Measurements from ENCODE around the gene ACTL7B. TPM values are rescaled to one million over a fixed set of nuclear protein-coding genes. Genes with fewer than 3 reads are reported as not detected.

ACTL7B gene
- total and polyA plus RNA-seq, 7 donors = 0.27 TPM; not detected in 6

GRCh38 chr9:108882052-108882888, 26.5 kb upstream of the ACTL7B start:
- Histone ChIP-seq H3K4me1 (peaks cover 0 to 8% (median 2%) of the 10 kb centered on the region in 4 donors), H3K27ac (no peak overlapping the region), H3K9me3 (no peaks in the 10 kb centered on the region), H3K27me3 (no peaks in the 10 kb centered on the region), H3K36me3 (peaks cover 14 to 70% (median 32%) of the 10 kb centered on the region in 4 donors), H3K4me3 (no peak overlapping the region)
- DNase-seq = no peak
- TF ChIP-seq POLR2A (IDR thresholded peaks at IDR 0.05) (no peak), POLR2AphosphoS5 (IDR thresholded peaks at IDR 0.05) (no peak), EP300 (IDR thresholded peaks at IDR 0.05) (no peak)
- TF ChIP-seq, protein P1, sequence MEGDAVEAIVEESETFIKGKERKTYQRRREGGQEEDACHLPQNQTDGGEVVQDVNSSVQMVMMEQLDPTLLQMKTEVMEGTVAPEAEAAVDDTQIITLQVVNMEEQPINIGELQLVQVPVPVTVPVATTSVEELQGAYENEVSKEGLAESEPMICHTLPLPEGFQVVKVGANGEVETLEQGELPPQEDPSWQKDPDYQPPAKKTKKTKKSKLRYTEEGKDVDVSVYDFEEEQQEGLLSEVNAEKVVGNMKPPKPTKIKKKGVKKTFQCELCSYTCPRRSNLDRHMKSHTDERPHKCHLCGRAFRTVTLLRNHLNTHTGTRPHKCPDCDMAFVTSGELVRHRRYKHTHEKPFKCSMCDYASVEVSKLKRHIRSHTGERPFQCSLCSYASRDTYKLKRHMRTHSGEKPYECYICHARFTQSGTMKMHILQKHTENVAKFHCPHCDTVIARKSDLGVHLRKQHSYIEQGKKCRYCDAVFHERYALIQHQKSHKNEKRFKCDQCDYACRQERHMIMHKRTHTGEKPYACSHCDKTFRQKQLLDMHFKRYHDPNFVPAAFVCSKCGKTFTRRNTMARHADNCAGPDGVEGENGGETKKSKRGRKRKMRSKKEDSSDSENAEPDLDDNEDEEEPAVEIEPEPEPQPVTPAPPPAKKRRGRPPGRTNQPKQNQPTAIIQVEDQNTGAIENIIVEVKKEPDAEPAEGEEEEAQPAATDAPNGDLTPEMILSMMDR (IDR thresholded peaks at IDR 0.05) = no peak
- 97% methylated on average over 6 of the region's 6 CpGs for WGBS, 2 donors
- intact Hi-C loops (cut with DNase I) = no loop called here

DNA sequence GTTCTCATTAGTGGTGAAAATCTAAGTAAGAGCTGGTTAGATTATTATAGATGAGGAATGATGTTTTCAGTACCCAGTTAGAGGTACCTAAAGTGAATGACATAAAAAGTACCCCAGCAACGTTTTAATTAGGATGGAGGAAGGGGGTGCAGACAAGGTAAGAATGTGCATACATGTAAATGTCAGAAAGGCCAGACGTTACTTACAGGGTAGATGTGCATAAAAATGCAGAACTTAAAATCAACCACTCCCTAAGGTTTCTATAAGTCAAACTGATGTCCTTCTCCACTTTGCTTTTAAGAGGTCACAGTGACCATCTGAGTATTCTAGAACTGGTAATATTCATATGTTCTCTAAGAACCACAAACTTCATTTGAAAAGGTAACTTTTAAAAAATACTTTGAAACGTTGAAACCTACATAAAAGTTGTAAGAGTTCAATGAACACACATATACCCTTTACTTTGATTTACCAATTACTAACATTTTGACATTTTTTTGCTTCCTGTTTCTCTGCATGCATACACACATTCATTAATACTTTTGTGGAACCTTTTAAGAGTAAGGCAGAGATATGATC, 25.0 kb upstream of the ACTL7B start:
- no peaks in the 10 kb centered on the region for H3K9me3 ChIP-seq
- intact Hi-C loops (cut with DNase I) = no loop called here
- no peaks in the 10 kb centered on the region for H3K27me3 ChIP-seq
- no peak for TF ChIP-seq POLR2AphosphoS5 (IDR thresholded peaks at IDR 0.05)
- TF ChIP-seq, protein P1 (IDR thresholded peaks at IDR 0.05) = no peak
- no peak for TF ChIP-seq POLR2A (IDR thresholded peaks at IDR 0.05)
- no peak for TF ChIP-seq EP300 (IDR thresholded peaks at IDR 0.05)
- no peak overlapping the region for H3K27ac ChIP-seq
- 75 to 78% methylated on average over 3 of the region's 3 CpGs for WGBS, 2 donors
- H3K36me3 ChIP-seq = peaks cover 14 to 74% (median 39%) of the 10 kb centered on the region in 4 donors
- DNase-seq = no peak
- peaks cover 0 to 3% (median under 1%) of the 10 kb centered on the region in 4 donors for H3K4me1 ChIP-seq
- H3K4me3 ChIP-seq = no peak overlapping the region

GRCh38 chr9:108877524-108877923, 21.7 kb upstream of the ACTL7B start:
- Histone ChIP-seq H3K36me3 (peaks cover 14 to 96% (median 50%) of the 10 kb centered on the region in 4 donors), H3K4me3 (no peak overlapping the region), H3K27ac (no peak overlapping the region), H3K27me3 (no peaks in the 10 kb centered on the region), H3K9me3 (no peaks in the 10 kb centered on the region), H3K4me1 (no peaks in the 10 kb centered on the region)
- TF ChIP-seq POLR2A (IDR thresholded peaks at IDR 0.05) = no peak
- no peak for TF ChIP-seq EP300 (IDR thresholded peaks at IDR 0.05)
- TF ChIP-seq POLR2AphosphoS5 (IDR thresholded peaks at IDR 0.05) = no peak
- TF ChIP-seq, protein P1 (IDR thresholded peaks at IDR 0.05) = no peak
- WGBS, 2 donors = 94 to 96% methylated on average over 2 of the region's 2 CpGs
- intact Hi-C loops (cut with DNase I) = no loop called here
- no peak for DNase-seq

DNA sequence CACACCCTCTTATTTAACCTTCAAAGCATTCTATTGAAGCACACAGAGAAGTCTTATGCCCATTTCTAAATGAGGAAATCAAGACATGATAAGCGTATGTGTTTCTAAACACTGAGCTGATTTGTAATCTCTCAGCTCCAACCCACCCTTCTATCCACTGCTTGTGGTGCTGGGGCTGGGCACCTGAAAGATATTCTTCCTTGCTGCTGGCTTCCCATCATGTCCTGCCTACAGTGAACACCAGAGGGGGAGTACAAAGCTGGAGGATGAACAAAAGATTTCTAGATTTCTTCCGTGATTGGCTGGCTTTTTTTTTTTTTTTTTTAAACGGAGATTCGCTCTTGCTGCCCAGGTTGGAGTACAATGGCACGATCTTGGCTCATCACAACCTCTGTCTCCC, 20.6 kb upstream of the ACTL7B start:
- DNase-seq = no peak
- intact Hi-C loops (cut with DNase I) = no loop called here
- Histone ChIP-seq H3K4me3 (no peak overlapping the region), H3K36me3 (peaks cover 19 to 97% (median 55%) of the 10 kb centered on the region in 4 donors), H3K27me3 (no peaks in the 10 kb centered on the region), H3K27ac (no peak overlapping the region), H3K4me1 (no peaks in the 10 kb centered on the region), H3K9me3 (no peaks in the 10 kb centered on the region)
- TF ChIP-seq EP300 (IDR thresholded peaks at IDR 0.05) (no peak), POLR2AphosphoS5 (IDR thresholded peaks at IDR 0.05) (no peak), POLR2A (IDR thresholded peaks at IDR 0.05) (no peak)
- TF ChIP-seq, protein P1 (IDR thresholded peaks at IDR 0.05) = no peak
- WGBS, 2 donors = 93 to 98% methylated on average over 5 of the region's 5 CpGs
